ENCODE measurements around the gene FLVCR2.

DNA sequence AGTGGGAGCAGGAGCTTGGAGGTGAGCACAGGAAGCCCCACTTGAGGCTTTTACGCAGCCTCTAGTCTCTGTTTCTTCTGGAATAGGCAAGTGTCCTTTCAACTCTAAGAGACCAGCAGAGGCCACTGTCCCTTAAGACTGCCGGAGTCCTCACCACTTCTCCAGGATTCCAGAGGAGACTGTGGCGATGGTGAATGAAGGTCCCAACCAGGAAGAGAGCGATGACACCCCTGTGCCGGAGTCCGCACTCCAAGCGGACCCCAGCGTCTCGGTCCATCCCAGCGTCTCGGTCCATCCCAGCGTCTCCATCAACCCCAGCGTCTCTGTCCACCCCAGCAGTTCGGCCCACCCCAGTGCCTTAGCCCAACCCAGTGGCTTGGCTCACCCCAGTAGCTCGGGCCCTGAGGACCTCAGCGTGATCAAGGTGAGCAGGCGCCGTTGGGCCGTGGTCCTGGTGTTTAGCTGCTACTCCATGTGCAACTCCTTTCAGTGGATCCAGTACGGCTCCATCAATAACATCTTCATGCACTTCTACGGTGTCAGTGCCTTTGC lies 442 bp downstream of the FLVCR2 start:
- no peak for TF ChIP-seq CBX5 (CRISPR knock-in tag; IDR thresholded peaks at IDR 0.05; ENCODE audit: borderline replicate concordance)
- TF ChIP-seq NR2F2 (IDR thresholded peaks at IDR 0.05; ENCODE audit: borderline replicate concordance, low read depth), result no peak
- TF ChIP-seq, protein P1, sequence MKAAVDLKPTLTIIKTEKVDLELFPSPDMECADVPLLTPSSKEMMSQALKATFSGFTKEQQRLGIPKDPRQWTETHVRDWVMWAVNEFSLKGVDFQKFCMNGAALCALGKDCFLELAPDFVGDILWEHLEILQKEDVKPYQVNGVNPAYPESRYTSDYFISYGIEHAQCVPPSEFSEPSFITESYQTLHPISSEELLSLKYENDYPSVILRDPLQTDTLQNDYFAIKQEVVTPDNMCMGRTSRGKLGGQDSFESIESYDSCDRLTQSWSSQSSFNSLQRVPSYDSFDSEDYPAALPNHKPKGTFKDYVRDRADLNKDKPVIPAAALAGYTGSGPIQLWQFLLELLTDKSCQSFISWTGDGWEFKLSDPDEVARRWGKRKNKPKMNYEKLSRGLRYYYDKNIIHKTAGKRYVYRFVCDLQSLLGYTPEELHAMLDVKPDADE (CRISPR knock-in tag; IDR thresholded peaks at IDR 0.05), result no peak
- no peak for TF ChIP-seq NFE2L2 (IDR thresholded peaks at IDR 0.05; ENCODE audit: low read length)
- TF ChIP-seq, protein P2, sequence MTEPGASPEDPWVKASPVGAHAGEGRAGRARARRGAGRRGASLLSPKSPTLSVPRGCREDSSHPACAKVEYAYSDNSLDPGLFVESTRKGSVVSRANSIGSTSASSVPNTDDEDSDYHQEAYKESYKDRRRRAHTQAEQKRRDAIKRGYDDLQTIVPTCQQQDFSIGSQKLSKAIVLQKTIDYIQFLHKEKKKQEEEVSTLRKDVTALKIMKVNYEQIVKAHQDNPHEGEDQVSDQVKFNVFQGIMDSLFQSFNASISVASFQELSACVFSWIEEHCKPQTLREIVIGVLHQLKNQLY (CRISPR knock-in tag; IDR thresholded peaks at IDR 0.05), result no peak
- TF ChIP-seq, protein P3, sequence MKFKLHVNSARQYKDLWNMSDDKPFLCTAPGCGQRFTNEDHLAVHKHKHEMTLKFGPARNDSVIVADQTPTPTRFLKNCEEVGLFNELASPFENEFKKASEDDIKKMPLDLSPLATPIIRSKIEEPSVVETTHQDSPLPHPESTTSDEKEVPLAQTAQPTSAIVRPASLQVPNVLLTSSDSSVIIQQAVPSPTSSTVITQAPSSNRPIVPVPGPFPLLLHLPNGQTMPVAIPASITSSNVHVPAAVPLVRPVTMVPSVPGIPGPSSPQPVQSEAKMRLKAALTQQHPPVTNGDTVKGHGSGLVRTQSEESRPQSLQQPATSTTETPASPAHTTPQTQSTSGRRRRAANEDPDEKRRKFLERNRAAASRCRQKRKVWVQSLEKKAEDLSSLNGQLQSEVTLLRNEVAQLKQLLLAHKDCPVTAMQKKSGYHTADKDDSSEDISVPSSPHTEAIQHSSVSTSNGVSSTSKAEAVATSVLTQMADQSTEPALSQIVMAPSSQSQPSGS (CRISPR knock-in tag; IDR thresholded peaks at IDR 0.05), result no peak
- no peak for TF ChIP-seq CREB1 (IDR thresholded peaks at IDR 0.05)
- no peak for TF ChIP-seq CREB1 (CRISPR knock-in tag; IDR thresholded peaks at IDR 0.05)
- no peak for TF ChIP-seq RFXANK (CRISPR knock-in tag; IDR thresholded peaks at IDR 0.05)
- no peak for TF ChIP-seq ZNF331 (CRISPR knock-in tag; IDR thresholded peaks at IDR 0.05)
- TF ChIP-seq RAD21 (CRISPR knock-in tag; IDR thresholded peaks at IDR 0.05), result 0 out of 2 replicates have a peak, but pooled peaks have one; percentile 22
- no peak for TF ChIP-seq CHD2 (IDR thresholded peaks at IDR 0.05; ENCODE audit: low read depth, low read length)

Measured in HepG2 (cell line).